ENCODE measurements around the gene FAM222A. TPM values are rescaled to one million over a fixed set of nuclear protein-coding genes. Genes with fewer than 3 reads are reported as not detected.

FAM222A gene
- total and polyA plus RNA-seq, 2 of the 4 experiments (the other 2 are of a cell fraction): under 0.01 to 0.32 TPM

- ATAC-seq (ENCODE audit: low read depth): no peak
- CTCF ChIA-PET: no interaction called here
These were observed 15.8 kb downstream of the FAM222A start for GRCh38 chr12:109729371-109729781.

More at GRCh38 chr12:109729371-109729781, 15.8 kb downstream of the FAM222A start:
- no peak overlapping the region for H2AK9ac ChIP-seq (replicated peaks; ENCODE audit: low read depth, low read length, poor library complexity)
- in situ Hi-C loops (cut with MboI; ENCODE audit: low sequenced_read_pairs) (no loop called here), intact Hi-C loops (cut with micrococcal nuclease) (no loop called here), dilution Hi-C loops (cut with HindIII; ENCODE audit: low sequenced_read_pairs, unreplicated experiment) (no loop called here)
- H3K9me1 ChIP-seq (ENCODE audit: insufficient read depth, low read length): no peaks in the 10 kb centered on the region
- no peaks in the 10 kb centered on the region for H3K4me1 ChIP-seq (ENCODE audit: control insufficient read depth, insufficient read depth, low read length)
- no peak overlapping the region for H3K56ac ChIP-seq (ENCODE audit: extremely low read depth, insufficient read depth, low read length)
- no peaks in the 10 kb centered on the region for H3K9me3 ChIP-seq (ENCODE audit: control insufficient read depth, insufficient read depth, low read length)
- no peaks in the 10 kb centered on the region for H3K36me3 ChIP-seq (ENCODE audit: control insufficient read depth, insufficient read depth, low read length)
- no peak overlapping the region for H4K8ac ChIP-seq (ENCODE audit: low read depth in 2 of 2, low read length in 2 of 2)
- H2BK15ac ChIP-seq (ENCODE audit: low read depth, low read length): no peak overlapping the region
- H3K27me3 ChIP-seq (ENCODE audit: control insufficient read depth, insufficient read depth, low read length): peaks cover 52% of the 10 kb centered on the region
- WGBS, 2 experiments (ENCODE audit: extremely low coverage in 2 of 2, insufficient read length in 1 of 2): 9% methylated on average over 12 of the region's 18 CpGs; no CpG with 5 or more reads in 1 of the 2 experiments
- POLR2A ChIA-PET (ENCODE audit: unreplicated experiment): no interaction called here
- no peak overlapping the region for H3K9ac ChIP-seq (ENCODE audit: low read depth, low read length)
- no peak for TF ChIP-seq RFX5 (IDR thresholded peaks at IDR 0.05; ENCODE audit: low read depth, low read length)
- no peak for TF ChIP-seq USF2 (IDR thresholded peaks at IDR 0.05; ENCODE audit: low read depth, low read length)
- no peak for TF ChIP-seq FOS (IDR thresholded peaks at IDR 0.05; ENCODE audit: low read depth, low read length)
- TF ChIP-seq RCOR1 (IDR thresholded peaks at IDR 0.05; ENCODE audit: insufficient replicate concordance, low read length): no peak
- no peak for TF ChIP-seq POLR2A (IDR thresholded peaks at IDR 0.05; ENCODE audit: low read depth, low read length)
- no peak for TF ChIP-seq CTCF (conservative IDR thresholded peaks at IDR 0.05; ENCODE audit: low read depth, low read length)
- no peak for TF ChIP-seq BHLHE40 (IDR thresholded peaks at IDR 0.05; ENCODE audit: low read depth, low read length)
- no peak for TF ChIP-seq MAZ (IDR thresholded peaks at IDR 0.05; ENCODE audit: borderline replicate concordance, low read depth, low read length)
- TF ChIP-seq CHD1 (IDR thresholded peaks at IDR 0.05; ENCODE audit: low read depth, low read length): no peak
- TF ChIP-seq CEBPB (IDR thresholded peaks at IDR 0.05; ENCODE audit: low read depth, low read length): no peak
- no peaks in the 10 kb centered on the region for H4K20me1 ChIP-seq (ENCODE audit: insufficient read depth, low read length)
- no peak overlapping the region for H3K14ac ChIP-seq (replicated peaks; ENCODE audit: low read depth, low read length)
- H2AFZ ChIP-seq (replicated peaks; ENCODE audit: low read length, poor library complexity): no peak overlapping the region
- no peak for DNase-seq
- no peak overlapping the region for H3K4me3 ChIP-seq (ENCODE audit: insufficient read depth, low read depth, low read length)
- no peak overlapping the region for H3K27ac ChIP-seq (ENCODE audit: insufficient read depth, low read length)
- no peak overlapping the region for H2BK120ac ChIP-seq (ENCODE audit: low read depth, low read length)
- no peaks in the 10 kb centered on the region for H3K79me1 ChIP-seq (ENCODE audit: low read depth in 1 of 2, low read length in 2 of 2)
- no TSS peak for BruUV-seq (replicated peaks)
- no peak overlapping the region for H3K4me2 ChIP-seq (ENCODE audit: low read depth, low read length)
- no peak overlapping the region for H3K23ac ChIP-seq (ENCODE audit: low read depth, low read length)
- H3K18ac ChIP-seq (ENCODE audit: low read depth, low read length): no peak overlapping the region
- H3K4ac ChIP-seq (ENCODE audit: low read depth, low read length): no peak overlapping the region
- no peak overlapping the region for H2AK5ac ChIP-seq (ENCODE audit: low read depth, low read length)
- no peak overlapping the region for H4K5ac ChIP-seq (ENCODE audit: low read depth, low read length)
- H2BK5ac ChIP-seq (ENCODE audit: low read depth, low read length, poor library complexity, severe bottlenecking): no peak overlapping the region
- H2BK20ac ChIP-seq (ENCODE audit: low read depth, low read length): no peak overlapping the region
- no peak overlapping the region for H4K91ac ChIP-seq (ENCODE audit: insufficient read depth, low read depth, low read length)
